Breast epithelium (tissue), 3 donors: ENCODE results near the gene CACNA1I.

Experiments
- CTCF ChIP-seq, 3 donors: fragments of 450-650 bp; IDR thresholded peaks; one replicate each; pipeline ENCODE4 v1.5.1; 2016 to 2017; ENCODE audit warnings: antibody characterized with exemption in 3 of 3, mild to moderate bottlenecking in 3 of 3, moderate library complexity in 3 of 3
- POLR2A ChIP-seq: fragments of 450-650 bp; IDR thresholded peaks from one replicate; pipeline ENCODE4 v1.6.1; 2016; ENCODE audit warnings: antibody characterized with exemption, mild to moderate bottlenecking, moderate library complexity
- POLR2AphosphoS5 ChIP-seq, 3 donors: sonication (generic); formaldehyde crosslinking; IDR thresholded peaks; one replicate each; pipeline ENCODE4 v1.6.1; 2017; ENCODE audit warnings: antibody characterized with exemption in 3 of 3

GRCh38 chr22:39680486-39680885 is 109.9 kb downstream of the CACNA1I start:
- TF ChIP-seq POLR2A, result no peak
- no peak for TF ChIP-seq POLR2AphosphoS5 (IDR thresholded peaks at IDR 0.05)
- TF ChIP-seq CTCF (IDR thresholded peaks at IDR 0.05), result no peak
